HG03060 (cell line): Measurements from ENCODE around the gene KRTAP20-2.

Source experiments
- ATAC-seq: cut with Tn5 transposase; IDR thresholded peaks from one replicate; pipeline ENCODE4 v1.9.1; 2021; ENCODE audit warnings: low read depth, moderate number of reproducible peaks; ENCODE audit not compliant: unreplicated experiment

KRTAP20-2 gene

DNA sequence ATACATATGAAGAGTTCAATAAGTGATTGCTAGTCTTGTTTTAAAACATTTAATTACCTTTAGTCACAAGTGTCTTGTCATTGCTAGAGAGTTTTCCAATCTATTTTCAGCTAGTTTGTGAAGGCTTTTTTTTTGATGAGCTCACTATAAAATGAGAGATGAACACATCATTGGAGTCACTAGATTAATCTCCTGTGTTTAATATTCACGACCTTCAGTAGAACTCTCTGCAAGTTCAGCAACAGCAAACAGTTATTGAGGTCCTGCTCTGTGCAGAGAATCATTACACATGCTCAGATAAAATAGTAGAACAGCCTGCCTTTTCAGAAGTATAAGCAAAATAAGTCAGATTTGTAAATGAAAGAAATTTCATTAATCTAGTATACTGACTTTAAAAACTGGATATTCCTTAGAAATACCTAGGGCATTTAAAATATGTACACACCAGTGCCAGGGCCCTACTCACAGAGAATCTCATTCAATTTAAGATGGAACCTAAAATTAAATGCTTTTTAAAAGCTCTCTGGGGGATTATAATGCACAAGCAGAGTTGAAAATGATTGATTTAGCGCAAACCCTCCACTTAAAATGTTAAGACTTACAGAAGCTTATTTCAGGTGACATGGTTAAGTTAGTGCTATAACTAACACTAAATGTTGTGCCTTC, 38.1 kb downstream of the KRTAP20-2 start:
- no peak for ATAC-seq

GRCh38 chr21:30674312-30674711, 39.3 kb downstream of the KRTAP20-2 start:
- no peak for ATAC-seq

DNA sequence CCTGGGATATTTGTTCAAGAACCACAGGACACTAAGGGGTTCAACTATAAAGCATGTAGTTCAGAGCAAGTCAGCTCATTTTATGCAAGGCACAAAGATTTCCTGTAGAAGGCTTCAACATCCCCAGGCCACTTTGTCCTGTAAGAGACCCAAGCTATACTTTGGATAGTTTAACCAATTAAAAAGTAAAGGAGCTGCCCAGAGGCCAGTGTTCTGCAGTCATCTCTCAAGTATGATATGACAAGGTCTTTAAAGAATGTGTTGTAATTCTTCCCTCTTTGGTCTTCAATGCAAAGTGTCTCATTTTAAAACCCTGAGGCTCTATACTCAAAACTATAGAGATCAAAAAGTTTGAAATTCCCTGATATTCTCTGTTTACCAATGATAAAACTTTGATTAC, 41.7 kb downstream of the KRTAP20-2 start:
- no peak for ATAC-seq

- ATAC-seq: no peak
Measured at GRCh38 chr21:30680586-30680985, 45.6 kb downstream of the KRTAP20-2 start.

DNA sequence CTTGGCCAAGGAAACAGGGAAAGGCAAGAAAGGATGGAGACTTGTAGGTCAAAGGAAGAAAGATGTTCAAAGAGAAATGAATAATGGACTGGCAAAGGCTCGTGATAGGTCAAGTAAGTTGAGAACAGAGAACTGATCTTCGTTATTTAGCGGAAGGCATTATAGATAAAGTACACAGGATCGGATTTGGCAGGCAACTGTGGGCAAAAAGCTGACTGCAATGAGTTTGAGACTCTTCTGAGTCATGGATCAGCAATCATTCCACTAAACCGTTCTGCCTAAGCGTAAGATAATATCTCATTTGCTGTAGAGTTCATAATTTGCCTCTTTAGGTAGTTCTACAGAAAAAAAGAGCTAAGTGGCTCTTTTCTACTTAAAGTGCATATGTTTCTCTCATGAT, 49.5 kb downstream of the KRTAP20-2 start:
- ATAC-seq: no peak
